Muscle of arm (tissue), 12 donors: ENCODE data around the gene RUVBL1. TPM values are rescaled to one million over a fixed set of nuclear protein-coding genes. Genes with fewer than 3 reads are reported as not detected.

ENCODE experiments used
- DNase-seq: peaks from one replicate; pipeline ENCODE4 v3.0.0-alpha.2; 2013
- polyA plus RNA-seq, 12 donors: library from polyadenylated mRNA; unstranded; fragments of 120-200 nt; gene quantifications; one replicate each; pipeline ENCODE4 v1.2.1, GENCODE V29; 2013; ENCODE audit not compliant: insufficient read length in 12 of 12

The RUVBL1 gene
- polyA plus RNA-seq, 12 donors = 22.7 to 46.6 (median 33.7) TPM; not detected in 1

GRCh38 chr3:128071771-128072453 is 51.7 kb downstream of the RUVBL1 start:
- DNase-seq = no peak

- DNase-seq = no peak
Measured at GRCh38 chr3:128070898-128071591, 52.6 kb downstream of the RUVBL1 start.

- DNase-seq = no peak
Measured at GRCh38 chr3:128069271-128069670, 54.3 kb downstream of the RUVBL1 start.

- no peak for DNase-seq
Measured at GRCh38 chr3:128068156-128068620, 55.4 kb downstream of the RUVBL1 start.

- DNase-seq = no peak
Measured at GRCh38 chr3:128067489-128067888, 56.1 kb downstream of the RUVBL1 start.

GRCh38 chr3:128066676-128067075 is 56.9 kb downstream of the RUVBL1 start:
- DNase-seq = no peak

DNA sequence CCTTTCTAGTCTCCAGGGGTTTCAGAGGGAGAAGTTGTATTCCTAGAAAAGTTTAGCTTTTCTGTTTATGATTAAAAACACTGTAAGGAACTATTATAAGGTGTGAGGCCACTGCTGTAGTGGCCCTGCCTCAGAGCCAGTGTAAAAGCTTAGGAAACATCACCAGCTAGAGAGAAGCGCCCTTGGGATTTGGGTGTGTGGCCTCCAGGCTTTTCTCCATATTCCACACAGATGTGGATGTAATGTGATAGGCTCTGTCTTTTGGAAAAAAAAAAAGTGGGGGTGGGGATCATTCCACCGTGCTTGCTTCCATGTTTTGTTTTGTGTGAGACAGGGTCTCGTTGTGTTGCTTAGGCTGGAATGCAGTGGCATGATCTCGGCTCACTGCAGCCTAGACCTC is 57.5 kb downstream of the RUVBL1 start:
- no peak for DNase-seq

DNA sequence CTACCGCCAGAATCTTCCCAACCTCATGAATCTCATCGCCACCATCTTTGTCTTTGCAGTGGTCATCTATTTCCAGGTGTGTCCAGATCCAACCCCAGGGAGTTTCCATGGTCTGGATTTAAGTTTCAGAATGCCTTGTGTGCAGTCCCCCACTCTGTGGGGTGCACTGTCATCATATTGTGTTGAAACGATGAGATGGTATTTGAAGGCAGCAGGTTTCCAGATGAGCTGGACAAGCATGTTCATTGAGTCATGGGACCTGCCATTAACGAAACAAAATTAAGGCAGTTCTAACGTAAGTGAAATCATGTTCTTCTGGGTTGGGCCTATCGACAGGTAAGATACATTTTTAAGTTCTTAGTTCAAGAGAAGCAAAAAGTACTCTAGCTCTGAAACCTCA is 58.6 kb downstream of the RUVBL1 start:
- no peak for DNase-seq

GRCh38 chr3:128063865-128064264 is 59.7 kb downstream of the RUVBL1 start:
- DNase-seq = no peak

- DNase-seq = no peak
Measured at GRCh38 chr3:128062033-128062745, 61.4 kb downstream of the RUVBL1 start.

GRCh38 chr3:128060473-128061381 is 62.9 kb downstream of the RUVBL1 start:
- no peak for DNase-seq

DNA sequence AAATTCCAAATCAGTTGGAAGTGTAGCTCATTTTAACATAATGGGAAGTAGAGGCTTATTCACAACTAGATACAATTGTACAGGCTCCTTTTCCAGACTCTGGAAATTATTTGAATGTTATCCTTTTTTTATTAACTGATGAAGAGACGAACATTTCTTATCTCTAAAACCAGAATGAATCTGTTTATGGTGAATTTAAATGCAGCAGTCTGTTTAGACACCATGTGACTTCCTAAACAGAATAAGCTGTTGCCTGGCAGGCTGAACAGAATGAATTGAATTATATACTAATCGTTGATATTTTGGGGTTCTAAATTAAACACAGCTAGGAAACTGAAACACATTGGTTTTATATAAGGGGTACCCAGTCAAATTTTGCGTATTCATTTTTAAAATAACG is 67.4 kb downstream of the RUVBL1 start:
- DNase-seq = no peak

DNA sequence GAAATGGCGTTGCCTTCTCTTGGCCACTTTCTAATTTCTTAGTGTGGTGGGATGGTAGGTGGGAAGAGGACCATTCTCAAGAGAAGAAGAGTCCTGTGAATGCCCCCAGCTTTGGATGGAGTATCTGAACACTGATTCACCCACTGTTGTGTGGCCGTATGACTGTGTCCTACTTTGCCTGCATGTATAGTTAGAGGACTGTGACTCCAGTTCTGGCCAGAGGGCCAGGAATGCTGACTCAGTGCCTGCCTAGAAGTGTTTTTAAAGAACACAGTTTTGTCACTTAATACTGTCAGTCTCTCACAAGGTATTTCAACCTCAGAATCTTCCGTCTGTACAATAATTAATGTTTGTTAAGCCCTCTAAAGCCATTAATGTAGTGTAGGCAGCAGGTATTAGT is 69.2 kb downstream of the RUVBL1 start:
- no peak for DNase-seq

DNA sequence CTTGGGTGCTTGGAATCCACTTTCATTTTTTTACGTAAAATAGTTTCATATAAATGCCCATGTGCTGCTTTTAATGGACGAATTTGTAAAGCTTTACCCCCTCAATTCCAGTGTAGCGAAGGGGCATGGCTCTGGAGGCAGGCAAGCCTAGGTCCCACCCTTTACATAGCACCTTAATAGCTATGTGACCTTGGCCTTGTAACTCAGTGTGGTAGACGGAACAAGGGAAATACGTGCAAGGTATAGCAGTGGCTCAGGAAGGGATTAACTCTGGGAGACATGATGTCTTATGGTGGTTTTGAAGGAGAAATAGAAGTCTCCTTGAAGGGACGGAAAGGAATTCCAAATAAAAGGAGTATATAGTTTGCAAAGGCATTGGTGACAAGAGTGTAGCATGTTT is 70.0 kb downstream of the RUVBL1 start:
- DNase-seq = no peak

DNA sequence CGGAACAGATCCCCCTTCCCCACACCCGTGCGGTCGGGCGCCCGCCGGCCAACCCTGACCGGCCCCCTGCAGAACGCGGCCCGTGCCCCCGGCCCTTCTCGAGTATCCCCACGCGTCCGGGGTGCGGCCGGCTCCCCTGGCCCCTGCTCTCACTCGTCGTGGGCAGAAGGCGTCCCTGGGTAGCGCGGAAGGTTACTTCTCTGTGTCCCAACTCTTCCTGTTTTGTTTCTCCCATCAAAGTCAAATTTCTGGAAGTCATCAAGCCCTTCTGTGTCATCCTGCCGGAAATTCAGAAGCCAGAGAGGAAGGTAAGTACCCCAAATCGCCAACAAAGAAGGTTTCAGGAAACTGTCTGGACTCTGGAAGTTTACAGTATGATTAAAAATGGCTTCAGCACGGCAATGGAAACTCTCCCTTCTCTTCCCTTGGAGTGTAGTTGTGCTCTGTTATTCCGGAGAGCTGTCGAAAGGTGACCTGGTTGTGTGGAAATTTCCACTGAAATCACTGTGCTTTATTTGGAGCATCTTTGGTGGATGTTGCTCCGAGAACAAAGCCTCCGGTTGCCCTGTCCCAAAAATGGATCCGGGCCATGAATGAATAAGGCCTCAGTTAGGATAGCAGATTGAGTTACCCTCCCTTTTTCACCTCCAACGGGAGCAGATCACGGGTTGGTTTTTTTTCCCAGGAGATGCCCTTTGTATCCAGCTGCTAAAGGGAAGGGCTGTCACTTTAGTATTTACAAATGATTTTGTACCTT is 70.8 kb downstream of the RUVBL1 start:
- peak; percentile 35 for DNase-seq

DNA sequence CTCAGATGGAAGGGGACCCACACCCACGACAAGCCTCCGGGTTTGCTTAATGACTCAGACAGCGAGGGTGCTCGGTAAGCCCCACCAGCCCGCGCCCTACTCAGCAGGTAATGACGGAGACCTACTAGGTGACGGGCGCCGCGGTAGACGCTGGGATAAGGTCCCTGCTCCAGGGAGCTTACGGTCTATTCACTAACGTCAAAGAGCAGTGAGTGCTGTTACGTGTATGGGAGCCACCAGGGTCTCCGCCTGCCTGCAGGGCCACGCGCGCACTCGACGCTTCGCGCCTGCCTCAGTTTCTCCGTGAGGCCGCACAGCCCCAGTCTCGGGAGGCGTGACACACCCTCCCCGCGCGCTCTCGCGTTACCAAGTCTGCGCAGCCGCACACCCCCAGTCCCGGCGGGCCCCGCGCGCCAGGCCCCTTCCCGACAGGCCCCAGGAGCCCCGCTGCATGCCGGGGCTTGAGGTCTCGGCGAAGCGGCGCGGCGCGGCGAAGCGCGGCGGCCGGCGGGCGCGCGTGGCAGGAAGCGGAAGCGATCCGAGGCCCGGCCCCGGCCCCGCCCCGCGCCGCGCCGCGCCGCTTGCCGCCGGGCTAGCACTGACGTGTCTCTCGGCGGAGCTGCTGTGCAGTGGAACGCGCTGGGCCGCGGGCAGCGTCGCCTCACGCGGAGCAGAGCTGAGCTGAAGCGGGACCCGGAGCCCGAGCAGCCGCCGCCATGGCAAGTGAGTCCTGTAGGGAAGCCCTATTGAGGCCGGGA is 71.6 kb downstream of the RUVBL1 start, which contains the start of gene SEC61A1:
TSS of gene SEC61A1 (plus strand) at position 601 of the 758 bp plus-strand sequence. CDS start at position 717, 116 bp downstream.
- DNase-seq = peak; percentile 94

DNA sequence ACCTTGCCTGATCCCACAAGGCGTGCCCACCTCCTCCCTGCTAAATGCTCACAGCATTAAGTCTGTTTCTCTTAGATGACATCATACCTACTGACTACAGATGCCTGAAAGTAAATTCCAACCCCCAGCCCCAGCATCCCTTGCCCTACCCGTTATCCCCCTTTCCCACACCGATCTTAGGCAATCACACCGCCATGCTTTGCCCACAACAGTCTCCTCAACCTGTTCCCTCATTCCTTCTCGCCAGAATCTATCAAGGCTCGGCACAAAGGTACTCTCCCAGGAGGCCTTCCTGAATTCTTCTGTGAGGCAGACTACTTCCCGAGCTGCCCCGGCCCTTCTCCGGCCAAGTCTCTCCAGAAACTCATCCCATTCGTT is 72.2 kb downstream of the RUVBL1 start:
- DNase-seq = no peak

DNA sequence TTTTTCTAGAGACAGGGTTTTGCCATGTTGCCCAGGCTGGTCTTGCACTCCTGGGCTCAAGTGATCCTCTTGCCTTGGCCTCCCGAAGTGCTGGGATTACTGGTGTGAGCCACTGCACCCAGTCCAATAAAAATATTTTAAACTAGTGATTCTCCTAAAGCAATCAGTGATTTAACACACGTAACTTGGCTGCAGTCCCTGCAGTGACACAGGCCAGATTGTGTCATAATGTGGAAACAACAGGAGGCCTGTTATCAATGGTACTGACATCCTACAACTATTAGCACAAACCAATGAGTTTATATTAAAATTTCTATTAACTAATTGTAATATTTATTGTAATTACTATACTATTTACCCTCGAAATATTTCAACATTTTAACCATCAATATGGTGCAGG is 73.0 kb downstream of the RUVBL1 start:
- DNase-seq = no peak

GRCh38 chr3:128041344-128041743 is 82.3 kb downstream of the RUVBL1 start:
- no peak for DNase-seq

- DNase-seq = no peak
Measured at GRCh38 chr3:128040660-128041059, 83.0 kb downstream of the RUVBL1 start.
